Naive thymus-derived CD8-positive, alpha-beta T cell (primary cell): ENCODE results near the gene SYAP1. TPM values are rescaled to one million over a fixed set of nuclear protein-coding genes. Genes with fewer than 3 reads are reported as not detected.

ENCODE experiments used
- polyA plus RNA-seq, 3 donors: library from polyadenylated mRNA; unstranded; fragments of 300-500 nt; fragmentation: Illumina TruSeq; gene quantifications; one replicate each; pipeline ENCODE4 v1.2.3, GENCODE V29; 2021
- total RNA-seq, 8 experiments: library from RNA in 2 of 8; stranded (reverse) in 2 of 8; gene quantifications; one replicate each; pipeline ENCODE4 v1.2.3 and lab custom pipeline; 2021 to 2026

SYAP1 gene
- total and polyA plus RNA-seq, 5 experiments from 2014 or later, result 13.3 to 17.8 (median 16.4) TPM

Other genes with a start within 250 kb of the SYAP1 start
- gene S100G, start 69.5 kb upstream of the SYAP1 start, total RNA-seq, result not detected
- not detected for gene S100G, start 69.5 kb upstream of the SYAP1 start, polyA plus RNA-seq
- gene CTPS2, start 6.9 kb upstream of the SYAP1 start, total RNA-seq, result 1 to 10 TPM; 7.8 to 8.2 TPM
- 1 to 10 TPM; 4.3 to 5.0 (median 4.5) TPM for gene CTPS2, start 6.9 kb upstream of the SYAP1 start, polyA plus RNA-seq
- 10 to 100 TPM; 26.0 to 26.5 TPM for gene TXLNG, start 66.9 kb downstream of the SYAP1 start, total RNA-seq
- gene TXLNG, start 66.9 kb downstream of the SYAP1 start, polyA plus RNA-seq, result 10 to 100 TPM; 15.7 to 28.4 (median 18.4) TPM
- gene RBBP7, start 150.8 kb downstream of the SYAP1 start, total RNA-seq, result 100 to 1,000 TPM; 110 to 118 TPM
- gene RBBP7, start 150.8 kb downstream of the SYAP1 start, polyA plus RNA-seq, result 100 to 1,000 TPM; 146 to 175 (median 154) TPM
- gene REPS2, start 227.0 kb downstream of the SYAP1 start, total RNA-seq, result under 1 TPM; 0.41 to 0.62 TPM
- under 1 TPM in 1 of 3 donors, not detected in 2; 0.31 TPM for gene REPS2, start 227.0 kb downstream of the SYAP1 start, polyA plus RNA-seq